Adipocyte (in vitro differentiated cells): Measurements from ENCODE around the gene CHCHD6.

Source experiments
- DNase-seq: peaks from one replicate; pipeline ENCODE4 v3.0.0-alpha.2; 2015; ENCODE audit warnings: low read depth
- H3K27me3 ChIP-seq: replicated peaks from 2 replicates; pipeline ENCODE4 v1.7.0; 2013; ENCODE audit warnings: mild to moderate bottlenecking, low read length, moderate library complexity; ENCODE audit not compliant: control insufficient read depth, insufficient read depth
- H3K36me3 ChIP-seq: 2 replicates; pipeline ENCODE4 v1.7.0; 2013; ENCODE audit warnings: low read length, mild to moderate bottlenecking, moderate library complexity; ENCODE audit not compliant: control insufficient read depth, insufficient read depth, severe bottlenecking
- H3K4me1 ChIP-seq: 2 replicates; pipeline ENCODE4 v1.7.0; 2013; ENCODE audit warnings: mild to moderate bottlenecking, low read length, moderate library complexity; ENCODE audit not compliant: control insufficient read depth, insufficient read depth
- H3K4me3 ChIP-seq: 2 replicates; pipeline ENCODE4 v1.7.0; 2013; ENCODE audit warnings: mild to moderate bottlenecking, low read length, moderate library complexity
- H3K9ac ChIP-seq: 2 replicates; pipeline ENCODE4 v1.7.0; 2013; ENCODE audit warnings: mild to moderate bottlenecking, low read length, moderate library complexity
- H3K9me3 ChIP-seq: 2 replicates; pipeline ENCODE4 v1.7.0; 2013; ENCODE audit warnings: mild to moderate bottlenecking, low read length, moderate library complexity; ENCODE audit not compliant: control insufficient read depth

CHCHD6 gene

GRCh38 chr3:126970101-126970500 lies 266.1 kb downstream of the CHCHD6 start:
- Histone ChIP-seq H3K4me3 (no peak overlapping the region), H3K36me3 (no peaks in the 10 kb centered on the region), H3K9ac (no peak overlapping the region), H3K27me3 (no peaks in the 10 kb centered on the region), H3K4me1 (peaks cover 6% of the 10 kb centered on the region), H3K9me3 (peaks cover 14% of the 10 kb centered on the region)
- DNase-seq, result no peak

- Histone ChIP-seq H3K4me1 (peaks cover 6% of the 10 kb centered on the region), H3K9me3 (peaks cover 16% of the 10 kb centered on the region), H3K27me3 (no peaks in the 10 kb centered on the region), H3K4me3 (no peak overlapping the region), H3K9ac (no peak overlapping the region), H3K36me3 (no peaks in the 10 kb centered on the region)
- DNase-seq, result no peak
Observed at GRCh38 chr3:126970921-126971320, 266.9 kb downstream of the CHCHD6 start.

GRCh38 chr3:126971891-126972351 lies 267.9 kb downstream of the CHCHD6 start:
- DNase-seq, result peak; percentile 42
- Histone ChIP-seq H3K36me3 (no peaks in the 10 kb centered on the region), H3K9me3 (peaks cover 16% of the 10 kb centered on the region), H3K4me3 (no peak overlapping the region), H3K4me1 (peaks cover 6% of the 10 kb centered on the region), H3K27me3 (no peaks in the 10 kb centered on the region), H3K9ac (no peak overlapping the region)

- Histone ChIP-seq H3K9me3 (peaks cover 16% of the 10 kb centered on the region), H3K9ac (no peak overlapping the region), H3K27me3 (no peaks in the 10 kb centered on the region), H3K4me1 (peaks cover 6% of the 10 kb centered on the region), H3K36me3 (no peaks in the 10 kb centered on the region), H3K4me3 (no peak overlapping the region)
- no peak for DNase-seq
Observed at GRCh38 chr3:126972866-126973265, 268.8 kb downstream of the CHCHD6 start.

- H3K36me3 ChIP-seq, result no peaks in the 10 kb centered on the region
- no peak overlapping the region for H3K9ac ChIP-seq
- H3K9me3 ChIP-seq, result peaks cover 16% of the 10 kb centered on the region
- H3K4me3 ChIP-seq, result no peak overlapping the region
- no peak for DNase-seq
- no peaks in the 10 kb centered on the region for H3K27me3 ChIP-seq
- peaks cover 6% of the 10 kb centered on the region for H3K4me1 ChIP-seq
Observed at GRCh38 chr3:126973814-126974213, 269.8 kb downstream of the CHCHD6 start.

- no peak overlapping the region for H3K9ac ChIP-seq
- H3K4me1 ChIP-seq, result peaks cover 6% of the 10 kb centered on the region
- no peaks in the 10 kb centered on the region for H3K27me3 ChIP-seq
- no peaks in the 10 kb centered on the region for H3K36me3 ChIP-seq
- no peak for DNase-seq
- peaks cover 16% of the 10 kb centered on the region for H3K9me3 ChIP-seq
- no peak overlapping the region for H3K4me3 ChIP-seq
Observed at GRCh38 chr3:126974756-126975155, 270.7 kb downstream of the CHCHD6 start.

- no peak overlapping the region for H3K4me3 ChIP-seq
- H3K4me1 ChIP-seq, result peaks cover 1% of the 10 kb centered on the region
- DNase-seq, result no peak
- H3K9ac ChIP-seq, result no peak overlapping the region
- no peaks in the 10 kb centered on the region for H3K36me3 ChIP-seq
- peaks cover 16% of the 10 kb centered on the region for H3K9me3 ChIP-seq
- no peaks in the 10 kb centered on the region for H3K27me3 ChIP-seq
Observed at GRCh38 chr3:126976906-126977305, 272.9 kb downstream of the CHCHD6 start.

GRCh38 chr3:126977821-126978220 lies 273.8 kb downstream of the CHCHD6 start:
- no peak for DNase-seq
- Histone ChIP-seq H3K36me3 (no peaks in the 10 kb centered on the region), H3K4me1 (peaks cover 4% of the 10 kb centered on the region), H3K4me3 (no peak overlapping the region), H3K9ac (no peak overlapping the region), H3K9me3 (peaks cover 16% of the 10 kb centered on the region), H3K27me3 (no peaks in the 10 kb centered on the region)

- H3K27me3 ChIP-seq, result no peaks in the 10 kb centered on the region
- H3K4me1 ChIP-seq, result peaks cover 4% of the 10 kb centered on the region
- no peak overlapping the region for H3K9ac ChIP-seq
- H3K36me3 ChIP-seq, result no peaks in the 10 kb centered on the region
- peaks cover 16% of the 10 kb centered on the region for H3K9me3 ChIP-seq
- no peak for DNase-seq
- H3K4me3 ChIP-seq, result no peak overlapping the region
Observed at GRCh38 chr3:126978291-126978690, 274.3 kb downstream of the CHCHD6 start.

- Histone ChIP-seq H3K4me1 (peaks cover 4% of the 10 kb centered on the region), H3K36me3 (no peaks in the 10 kb centered on the region), H3K9ac (no peak overlapping the region), H3K4me3 (no peak overlapping the region), H3K27me3 (no peaks in the 10 kb centered on the region), H3K9me3 (peaks cover 11% of the 10 kb centered on the region)
- DNase-seq, result no peak
Observed at GRCh38 chr3:126979046-126979628, 275.1 kb downstream of the CHCHD6 start.

GRCh38 chr3:126980266-126980811 lies 276.3 kb downstream of the CHCHD6 start:
- Histone ChIP-seq H3K4me1 (peaks cover 15% of the 10 kb centered on the region), H3K4me3 (no peak overlapping the region), H3K36me3 (no peaks in the 10 kb centered on the region), H3K9me3 (no peaks in the 10 kb centered on the region), H3K9ac (no peak overlapping the region), H3K27me3 (no peaks in the 10 kb centered on the region)
- no peak for DNase-seq

- no peaks in the 10 kb centered on the region for H3K27me3 ChIP-seq
- peak overlapping the region; percentile 73 for H3K9ac ChIP-seq
- no peaks in the 10 kb centered on the region for H3K36me3 ChIP-seq
- no peak for DNase-seq
- peaks cover 20% of the 10 kb centered on the region for H3K4me1 ChIP-seq
- H3K4me3 ChIP-seq, result peak overlapping the region; percentile 77
- H3K9me3 ChIP-seq, result no peaks in the 10 kb centered on the region
Observed at GRCh38 chr3:126982126-126982470, 278.1 kb downstream of the CHCHD6 start.
